Endodermal cell (in vitro differentiated cells): ENCODE measurements around the gene SIGMAR1. TPM values are rescaled to one million over a fixed set of nuclear protein-coding genes. Genes with fewer than 3 reads are reported as not detected.

ENCODE experiments used
- DNase-seq: peaks from one replicate; pipeline ENCODE4 v3.0.0-alpha.2; 2017
- H3K27ac ChIP-seq: 2 replicates; pipeline ENCODE4 v1.5.1; 2013; ENCODE audit warnings: mild to moderate bottlenecking, low read depth, low read length, moderate library complexity
- H3K27me3 ChIP-seq: 2 replicates; pipeline ENCODE4 v1.6.1; 2013; ENCODE audit warnings: mild to moderate bottlenecking, low read length, moderate library complexity; ENCODE audit not compliant: insufficient read depth, control insufficient read depth, poor library complexity, severe bottlenecking
- H3K36me3 ChIP-seq: 2 replicates; pipeline ENCODE4 v1.7.0; 2013; ENCODE audit warnings: mild to moderate bottlenecking, low read length, moderate library complexity; ENCODE audit not compliant: control insufficient read depth, insufficient read depth
- H3K4me1 ChIP-seq: one replicate; pipeline ENCODE4 v1.7.0; 2013; ENCODE audit warnings: low read length; ENCODE audit not compliant: control insufficient read depth, insufficient read depth
- H3K4me3 ChIP-seq: 2 replicates; pipeline ENCODE4 v1.5.1; 2013; ENCODE audit warnings: mild to moderate bottlenecking, low read length, moderate library complexity
- H3K9ac ChIP-seq: 2 replicates; pipeline ENCODE4 v1.6.1; 2013; ENCODE audit warnings: mild to moderate bottlenecking, low read length, moderate library complexity; ENCODE audit not compliant: poor library complexity, severe bottlenecking; ENCODE audit errors: extremely low read depth
- H3K9me3 ChIP-seq: 2 replicates; pipeline ENCODE4 v1.6.1; 2013; ENCODE audit warnings: mild to moderate bottlenecking, low read length, moderate library complexity; ENCODE audit not compliant: control insufficient read depth
- H3K27ac Mint-ChIP-seq: 2 replicates; pipeline ENCODE4 v1.8.0; 2020; ENCODE audit warnings: mixed read lengths
- H3K27me3 Mint-ChIP-seq: 2 replicates; pipeline ENCODE4 v1.8.0; 2021; ENCODE audit warnings: mild to moderate bottlenecking, mixed read lengths; ENCODE audit not compliant: insufficient read depth
- H3K36me3 Mint-ChIP-seq: 2 replicates; pipeline ENCODE4 v1.8.0; 2020; ENCODE audit warnings: low read depth, mixed read lengths
- H3K4me1 Mint-ChIP-seq: 2 replicates; pipeline ENCODE4 v1.8.0; 2020; ENCODE audit warnings: mixed read lengths
- H3K4me3 Mint-ChIP-seq: 2 replicates; pipeline ENCODE4 v1.8.0; 2020; ENCODE audit warnings: mild to moderate bottlenecking, moderate library complexity, mixed read lengths
- H3K9me3 Mint-ChIP-seq: 2 replicates; pipeline ENCODE4 v1.8.0; 2020; ENCODE audit warnings: mild to moderate bottlenecking, mixed read lengths
- WGBS, 2 experiments: methylation state at CpG; one replicate each; pipeline versions ENCODE4 v1.1.5 to v1.1.7; 2013; ENCODE audit warnings: missing lambda C conversion rate in 2 of 2, mixed read lengths in 1 of 2; ENCODE audit not compliant: insufficient coverage in 1 of 2, insufficient read length in 1 of 2; 5-methylcytosine and 5-hydroxymethylcytosine counted together
- total RNA-seq, 2 donors: library from RNA; stranded (reverse); fragmentation: NEBNext Ultra II Directional in 1 of 2; extraction: Animal tissue kit (Norgen Biotek cat#: 25700) in 1 of 2; gene quantifications; 2 replicates in 1 of 2; 3 replicates in 1 of 2; pipeline ENCODE4 v1.2.1, GENCODE V29; 2021
- TF ChIP-seq, protein P1 (sequence below): fragments of 200-600 bp; sonication (generic); conservative IDR thresholded peaks from 2 replicates; pipeline ENCODE4 v1.5.0; 2021; ENCODE audit warnings: antibody characterized with exemption, mild to moderate bottlenecking

The SIGMAR1 gene
- total RNA-seq, 2 donors from 2014 or later: 49.1 to 49.4 TPM

- 40 to 49% methylated on average over 4 to 16 of the region's 16 CpGs for WGBS, 2 experiments
- Mint-ChIP-seq H3K27me3 (peaks cover 83% of the 10 kb centered on the region), H3K36me3 (no peaks in the 10 kb centered on the region), H3K4me1 (peaks cover 15% of the 10 kb centered on the region), H3K4me3 (no peak overlapping the region), H3K9me3 (no peaks in the 10 kb centered on the region), H3K27ac (no peak overlapping the region)
- TF ChIP-seq, protein P1, sequence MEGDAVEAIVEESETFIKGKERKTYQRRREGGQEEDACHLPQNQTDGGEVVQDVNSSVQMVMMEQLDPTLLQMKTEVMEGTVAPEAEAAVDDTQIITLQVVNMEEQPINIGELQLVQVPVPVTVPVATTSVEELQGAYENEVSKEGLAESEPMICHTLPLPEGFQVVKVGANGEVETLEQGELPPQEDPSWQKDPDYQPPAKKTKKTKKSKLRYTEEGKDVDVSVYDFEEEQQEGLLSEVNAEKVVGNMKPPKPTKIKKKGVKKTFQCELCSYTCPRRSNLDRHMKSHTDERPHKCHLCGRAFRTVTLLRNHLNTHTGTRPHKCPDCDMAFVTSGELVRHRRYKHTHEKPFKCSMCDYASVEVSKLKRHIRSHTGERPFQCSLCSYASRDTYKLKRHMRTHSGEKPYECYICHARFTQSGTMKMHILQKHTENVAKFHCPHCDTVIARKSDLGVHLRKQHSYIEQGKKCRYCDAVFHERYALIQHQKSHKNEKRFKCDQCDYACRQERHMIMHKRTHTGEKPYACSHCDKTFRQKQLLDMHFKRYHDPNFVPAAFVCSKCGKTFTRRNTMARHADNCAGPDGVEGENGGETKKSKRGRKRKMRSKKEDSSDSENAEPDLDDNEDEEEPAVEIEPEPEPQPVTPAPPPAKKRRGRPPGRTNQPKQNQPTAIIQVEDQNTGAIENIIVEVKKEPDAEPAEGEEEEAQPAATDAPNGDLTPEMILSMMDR: peak; percentile 13
- no peaks in the 10 kb centered on the region for H3K36me3 ChIP-seq
- no peaks in the 10 kb centered on the region for H3K9me3 ChIP-seq
- no peak overlapping the region for H3K9ac ChIP-seq
- H3K27ac ChIP-seq: no peak overlapping the region
- no peak overlapping the region for H3K4me3 ChIP-seq
- DNase-seq: no peak
- peaks cover 80% of the 10 kb centered on the region for H3K27me3 ChIP-seq
- H3K4me1 ChIP-seq: peaks cover 7% of the 10 kb centered on the region
Observed at GRCh38 chr9:34591917-34592866, 45.4 kb downstream of the SIGMAR1 start.

GRCh38 chr9:34591248-34591916 is 46.2 kb downstream of the SIGMAR1 start:
- Mint-ChIP-seq H3K4me3 (no peak overlapping the region), H3K36me3 (no peaks in the 10 kb centered on the region), H3K27ac (no peak overlapping the region), H3K27me3 (peaks cover 87% of the 10 kb centered on the region), H3K9me3 (no peaks in the 10 kb centered on the region), H3K4me1 (peaks cover 19% of the 10 kb centered on the region)
- peak; percentile 97 for DNase-seq
- Histone ChIP-seq H3K27me3 (peaks cover 83% of the 10 kb centered on the region), H3K4me3 (peak overlapping the region; percentile 64), H3K9me3 (no peaks in the 10 kb centered on the region), H3K27ac (no peak overlapping the region), H3K4me1 (peaks cover 7% of the 10 kb centered on the region), H3K9ac (no peak overlapping the region), H3K36me3 (no peaks in the 10 kb centered on the region)
- 3 to 8% methylated on average over 17 to 60 of the region's 60 CpGs for WGBS, 2 experiments
- TF ChIP-seq, protein P1: peak; percentile 97

DNA sequence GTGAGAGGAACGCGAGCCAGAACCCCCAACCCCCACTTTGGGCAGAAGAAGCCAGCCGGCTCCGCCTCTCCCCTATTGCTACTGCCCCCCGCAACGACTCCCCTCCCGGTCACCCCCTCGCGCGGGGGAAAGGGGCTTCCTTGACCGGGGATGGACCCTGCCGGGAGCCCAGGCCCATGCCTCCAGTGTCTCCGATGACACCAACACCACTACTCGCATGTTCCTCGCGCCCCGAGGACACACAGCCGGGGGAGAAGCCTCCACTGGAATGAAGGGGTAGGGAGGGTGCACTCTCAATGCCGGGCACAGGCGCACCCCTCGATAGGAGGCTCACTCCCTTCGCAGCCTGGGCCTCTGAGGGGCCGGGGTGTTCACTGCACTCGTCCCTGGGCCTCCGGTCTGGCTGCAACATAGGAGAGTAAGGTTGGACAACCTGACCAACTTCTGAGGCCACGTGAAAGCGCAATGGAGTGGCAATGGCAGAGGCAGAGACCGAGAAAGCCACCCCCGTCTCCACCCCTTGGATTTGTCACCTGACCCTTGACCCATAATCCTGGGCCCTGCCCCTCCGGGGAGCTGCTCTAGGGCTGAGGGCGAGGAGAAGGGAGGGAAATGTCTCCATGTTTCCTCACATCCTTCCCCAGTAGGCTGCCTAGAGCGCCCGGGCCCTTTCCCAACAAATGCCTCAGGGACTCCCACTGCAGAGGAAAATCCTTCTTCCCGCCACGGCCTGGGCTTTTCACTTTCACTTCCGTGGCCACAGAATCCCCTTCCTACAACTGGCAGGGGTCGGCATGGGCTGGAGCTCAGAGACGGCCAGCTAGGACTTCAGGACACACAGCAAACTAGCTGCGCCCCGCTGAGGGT is 47.0 kb downstream of the SIGMAR1 start:
- Histone ChIP-seq H3K9me3 (no peaks in the 10 kb centered on the region), H3K4me1 (peaks cover 7% of the 10 kb centered on the region), H3K36me3 (no peaks in the 10 kb centered on the region), H3K9ac (no peak overlapping the region), H3K27ac (no peak overlapping the region), H3K4me3 (peak overlapping the region; percentile 64), H3K27me3 (peaks cover 90% of the 10 kb centered on the region)
- Mint-ChIP-seq H3K9me3 (no peaks in the 10 kb centered on the region), H3K27ac (no peak overlapping the region), H3K4me3 (peak overlapping the region; percentile 62), H3K36me3 (no peaks in the 10 kb centered on the region), H3K4me1 (peaks cover 27% of the 10 kb centered on the region), H3K27me3 (peaks cover 90% of the 10 kb centered on the region)
- 9 to 18% methylated on average over 7 to 40 of the region's 40 CpGs for WGBS, 2 experiments
- TF ChIP-seq, protein P1: no peak
- DNase-seq: peak; percentile 80
